DMS79 (cell line): ENCODE results near the gene FAM83D.
"Not testable (repeated sequence)": the region's sequence is repeated elsewhere in the genome, so short reads cannot be mapped to it uniquely, and the experiment has no call there.

Experiments used
- DNase-seq: peaks from one replicate; lab custom pipeline; 2025; lab: John Stamatoyannopoulos, UW

The FAM83D gene

GRCh38 chr20:38934530-38934929, 8.3 kb downstream of the FAM83D start:
- DNase-seq, result no peak

DNA sequence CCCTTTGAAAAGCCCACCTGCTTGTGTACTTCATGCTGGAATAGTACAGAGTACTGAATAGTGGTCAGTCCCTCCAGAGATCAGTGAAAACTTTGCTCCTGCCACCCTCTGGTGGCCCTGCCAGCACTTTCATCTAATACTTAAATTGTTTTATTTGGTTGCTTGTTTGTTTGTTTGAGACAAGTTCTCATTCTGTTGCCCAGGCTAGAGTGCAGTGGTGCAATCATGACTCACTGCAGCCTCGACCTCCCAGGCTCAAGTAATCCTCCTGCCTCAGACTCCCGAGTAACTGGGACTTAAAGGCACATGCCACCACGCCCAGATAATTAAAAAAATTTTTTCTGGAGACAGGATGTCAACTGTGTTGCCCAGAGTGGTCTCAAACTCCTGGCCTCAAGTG, 9.1 kb downstream of the FAM83D start:
- DNase-seq, result no peak

- no peak for DNase-seq
Observed at GRCh38 chr20:38935967-38936407, 9.8 kb downstream of the FAM83D start.

DNA sequence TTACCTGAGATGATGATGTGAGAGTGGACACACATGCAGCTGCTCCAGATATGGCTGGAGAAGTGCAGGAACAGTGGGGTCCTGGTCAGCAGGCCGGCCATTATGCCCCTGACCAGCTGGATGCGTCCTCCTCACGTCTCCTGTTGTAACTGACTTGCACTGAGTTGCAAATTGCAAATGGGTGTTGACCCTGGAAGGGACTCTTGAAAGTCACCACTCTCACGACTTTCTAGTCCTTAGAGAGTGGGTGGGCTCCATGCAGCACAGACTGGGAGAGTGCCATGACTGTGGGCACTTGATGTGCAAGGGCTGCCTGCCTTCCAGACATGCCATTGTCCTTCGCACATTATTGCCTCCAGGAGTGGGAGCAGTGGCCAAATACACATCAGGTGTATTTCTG, 10.8 kb downstream of the FAM83D start:
- DNase-seq, result no peak

DNA sequence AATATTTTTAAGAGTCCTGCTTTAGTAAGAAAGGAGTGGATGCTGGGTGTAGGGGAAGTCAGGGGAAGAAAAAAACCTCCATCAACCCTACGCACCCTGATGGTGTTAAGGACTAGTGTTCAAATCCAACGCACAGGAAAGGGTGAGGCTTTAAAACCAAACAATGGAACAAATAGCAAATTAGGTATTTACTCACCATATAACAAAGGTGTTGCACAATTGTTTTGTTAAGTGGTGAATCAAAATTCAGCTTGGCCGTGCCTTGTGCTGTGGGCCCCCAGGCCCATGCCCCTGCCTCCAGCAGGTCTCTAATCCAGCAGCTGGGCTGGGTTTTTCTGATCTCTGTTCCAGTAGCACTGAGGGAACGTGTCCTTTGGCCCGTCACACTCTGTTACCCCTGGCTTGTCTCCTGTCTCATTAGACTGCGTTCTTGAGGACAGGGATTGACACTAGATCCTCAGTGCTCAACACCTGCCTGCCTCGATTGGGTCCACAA, 11.8 kb downstream of the FAM83D start:
- no peak for DNase-seq

GRCh38 chr20:38939686-38940085, 13.5 kb downstream of the FAM83D start:
- DNase-seq, result no peak

- no peak for DNase-seq
Observed at GRCh38 chr20:38940644-38941043, 14.4 kb downstream of the FAM83D start.

DNA sequence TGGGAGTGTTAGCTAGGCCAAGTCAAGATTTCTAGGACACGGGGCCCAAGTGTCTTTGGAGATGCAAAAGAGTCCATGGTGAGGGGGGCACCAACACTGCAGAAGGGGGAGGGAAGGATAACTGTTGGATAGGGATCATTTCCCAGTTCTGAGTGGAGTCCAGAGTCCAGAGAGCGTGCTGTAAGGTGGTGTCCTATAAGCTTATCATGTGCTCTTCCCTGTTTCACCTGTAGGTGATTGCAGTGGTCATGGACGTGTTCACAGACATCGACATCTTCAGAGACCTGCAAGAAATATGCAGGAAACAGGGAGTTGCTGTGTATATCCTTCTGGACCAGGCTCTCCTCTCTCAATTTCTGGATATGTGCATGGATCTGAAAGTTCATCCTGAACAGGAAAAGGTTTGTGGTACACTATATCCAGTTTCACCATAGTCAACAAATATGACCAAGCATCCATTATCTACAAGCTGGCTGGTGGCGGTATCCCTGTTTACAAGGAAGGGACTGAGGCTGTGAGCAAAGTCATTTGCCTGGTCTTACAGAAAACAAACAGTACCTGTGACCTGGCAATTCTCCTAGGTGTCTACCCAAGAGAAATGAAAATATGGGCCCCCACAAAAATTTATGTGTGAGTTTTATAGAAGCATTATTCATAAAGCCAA, 15.6 kb downstream of the FAM83D start:
- DNase-seq, result no peak

DNA sequence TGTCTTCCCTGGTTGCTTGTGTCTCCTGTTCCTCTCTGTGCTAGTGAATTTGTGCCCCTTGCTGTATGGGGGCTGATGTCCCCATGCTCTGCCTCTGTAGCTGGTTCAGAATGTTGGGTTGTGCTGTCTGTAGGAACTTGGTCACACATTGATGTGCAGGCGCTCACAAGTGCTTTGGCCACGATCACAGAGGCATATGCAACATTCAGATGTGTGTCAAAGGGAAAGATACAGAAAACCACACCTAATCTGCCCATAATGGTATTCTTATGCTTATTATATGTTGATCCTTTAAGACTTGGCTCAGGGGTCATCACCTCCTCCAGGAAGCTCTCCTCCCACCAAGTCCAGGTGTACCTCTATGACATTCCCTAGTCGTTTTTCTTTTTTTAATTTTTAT, 18.8 kb downstream of the FAM83D start:
- no peak for DNase-seq

DNA sequence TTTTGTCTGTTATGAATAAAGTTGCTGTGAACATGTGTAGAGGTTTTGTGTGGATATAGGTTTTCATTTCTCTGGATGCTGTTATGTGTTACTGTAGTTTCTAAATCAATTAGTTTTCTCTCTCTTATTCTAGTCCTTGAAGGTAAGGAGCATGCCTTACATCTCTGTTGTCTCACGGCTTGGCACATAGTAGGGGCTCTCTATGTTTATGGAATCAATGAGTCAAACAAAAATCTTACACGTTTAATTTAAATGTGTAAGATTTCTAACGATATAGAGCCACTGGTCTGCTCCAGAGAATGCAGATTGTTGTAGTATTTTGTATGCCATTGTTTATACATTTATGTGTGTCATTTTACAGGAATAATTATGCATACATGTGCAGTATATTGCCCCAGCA, 20.6 kb downstream of the FAM83D start:
- no peak for DNase-seq

DNA sequence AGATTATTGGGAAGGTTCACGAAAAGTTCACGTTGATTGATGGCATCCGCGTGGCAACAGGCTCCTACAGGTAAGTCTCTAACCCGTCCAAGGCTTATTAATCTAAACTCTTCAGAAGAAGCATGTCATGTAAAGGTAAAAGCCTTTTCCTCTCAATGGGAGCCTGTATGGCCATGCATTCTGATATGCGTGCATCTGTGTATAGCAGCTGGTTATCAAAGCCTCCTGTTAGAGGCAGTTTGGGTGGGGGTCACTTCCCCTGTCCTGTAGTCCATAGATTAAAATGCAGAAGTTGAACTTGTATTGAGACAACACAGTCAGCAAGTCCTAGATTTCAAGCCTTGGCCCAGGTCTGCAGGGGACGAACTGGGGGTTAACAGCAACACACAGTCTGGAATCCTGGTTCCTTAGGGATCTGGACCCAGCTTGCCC, 21.7 kb downstream of the FAM83D start:
- no peak for DNase-seq

DNA sequence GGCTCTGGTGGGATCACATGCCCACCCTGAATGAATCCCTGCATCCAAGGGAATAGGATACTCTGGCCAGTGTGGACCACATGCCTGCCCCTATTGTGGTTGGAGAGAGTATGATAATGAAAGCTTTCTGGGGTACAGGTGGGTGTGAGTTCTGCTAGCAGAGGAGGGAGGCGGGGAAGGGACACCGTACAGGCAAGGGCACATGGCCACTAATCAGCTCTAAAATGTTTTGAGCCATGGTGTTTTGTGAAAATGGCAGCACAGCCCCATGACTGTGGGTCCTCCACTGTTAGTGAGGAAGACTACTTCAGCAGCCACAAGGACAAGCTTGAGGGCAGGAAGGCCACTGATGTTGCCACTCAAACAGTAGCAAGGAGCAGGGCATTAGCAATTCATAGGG, 24.0 kb downstream of the FAM83D start:
- no peak for DNase-seq

- no peak for DNase-seq
Observed at GRCh38 chr20:38951611-38952010, 25.4 kb downstream of the FAM83D start.

DNA sequence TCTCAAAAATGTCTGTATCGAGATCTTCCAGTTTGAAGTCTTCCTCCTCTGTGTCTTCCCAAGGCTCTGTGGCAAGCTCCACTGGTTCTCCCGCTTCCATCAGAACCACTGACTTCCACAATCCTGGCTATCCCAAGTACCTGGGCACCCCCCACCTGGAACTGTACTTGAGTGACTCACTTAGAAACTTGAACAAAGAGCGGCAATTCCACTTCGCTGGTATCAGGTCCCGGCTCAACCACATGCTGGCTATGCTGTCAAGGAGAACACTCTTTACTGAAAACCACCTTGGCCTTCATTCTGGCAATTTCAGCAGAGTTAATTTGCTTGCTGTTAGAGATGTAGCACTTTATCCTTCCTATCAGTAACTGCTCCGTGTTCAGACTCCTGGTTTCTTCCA, 25.9 kb downstream of the FAM83D start:
- no peak for DNase-seq

DNA sequence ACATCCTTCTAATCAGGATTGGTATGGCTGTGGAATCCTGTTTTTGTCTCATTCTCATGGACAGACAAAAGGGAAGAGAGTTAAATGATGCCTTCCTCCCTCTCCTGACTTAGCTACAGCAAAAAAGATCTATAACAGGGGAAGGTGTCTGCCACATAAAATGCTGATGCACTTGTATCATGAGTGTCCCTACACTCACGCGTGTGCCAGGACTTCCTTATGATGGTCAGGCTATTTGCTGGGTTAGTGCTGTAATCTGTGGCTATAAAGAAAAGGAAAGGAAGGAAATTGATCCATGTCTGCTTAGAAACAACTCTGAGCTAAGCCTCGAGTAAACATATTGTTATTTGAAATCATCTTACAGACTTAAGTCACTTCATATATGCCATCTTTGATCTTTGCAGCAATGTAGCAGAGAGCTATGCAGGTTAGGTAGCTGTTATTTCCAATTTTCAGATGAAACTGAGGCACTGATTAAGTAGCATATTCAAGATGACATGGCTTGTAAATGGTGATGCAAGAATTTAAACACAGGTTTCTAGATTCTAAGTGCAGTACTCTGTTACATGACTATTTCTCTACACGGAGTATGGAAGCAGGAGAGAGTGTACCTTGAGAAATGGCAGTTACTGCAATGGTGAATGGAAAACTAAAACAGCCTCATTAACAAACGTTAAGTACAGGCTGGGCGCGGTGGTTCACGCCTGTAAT, 27.6 kb downstream of the FAM83D start:
- DNase-seq, result no peak

DNA sequence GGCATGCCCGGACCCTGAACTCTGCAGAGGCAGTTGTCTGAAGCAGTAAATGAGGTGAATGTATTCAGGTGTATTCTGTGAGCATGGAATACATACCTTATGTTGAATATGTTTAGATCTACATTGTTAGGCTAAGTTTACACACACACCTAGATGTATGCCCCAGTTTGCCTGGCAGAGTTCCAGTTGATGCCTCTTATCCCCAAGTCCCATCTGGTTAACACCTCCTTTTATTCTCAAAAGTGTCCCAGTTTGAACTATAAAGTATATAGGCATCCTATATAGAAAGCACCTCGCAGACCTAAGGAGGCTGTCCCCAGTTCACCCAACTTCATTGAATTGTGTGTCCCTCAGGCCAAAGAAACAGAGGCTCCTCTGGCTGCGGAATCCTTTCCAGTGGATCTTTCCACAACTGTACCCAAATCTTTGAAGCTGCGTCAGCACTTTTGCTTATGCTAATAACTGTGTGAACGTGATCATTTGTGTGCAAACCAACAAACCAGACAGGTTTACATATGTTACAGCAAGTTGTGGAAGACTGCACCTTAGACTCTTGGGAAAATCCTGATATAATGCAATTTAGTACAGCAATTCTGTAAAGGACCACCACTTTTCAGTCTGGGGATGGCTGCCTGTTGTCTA, 31.1 kb downstream of the FAM83D start:
- DNase-seq, result no peak

DNA sequence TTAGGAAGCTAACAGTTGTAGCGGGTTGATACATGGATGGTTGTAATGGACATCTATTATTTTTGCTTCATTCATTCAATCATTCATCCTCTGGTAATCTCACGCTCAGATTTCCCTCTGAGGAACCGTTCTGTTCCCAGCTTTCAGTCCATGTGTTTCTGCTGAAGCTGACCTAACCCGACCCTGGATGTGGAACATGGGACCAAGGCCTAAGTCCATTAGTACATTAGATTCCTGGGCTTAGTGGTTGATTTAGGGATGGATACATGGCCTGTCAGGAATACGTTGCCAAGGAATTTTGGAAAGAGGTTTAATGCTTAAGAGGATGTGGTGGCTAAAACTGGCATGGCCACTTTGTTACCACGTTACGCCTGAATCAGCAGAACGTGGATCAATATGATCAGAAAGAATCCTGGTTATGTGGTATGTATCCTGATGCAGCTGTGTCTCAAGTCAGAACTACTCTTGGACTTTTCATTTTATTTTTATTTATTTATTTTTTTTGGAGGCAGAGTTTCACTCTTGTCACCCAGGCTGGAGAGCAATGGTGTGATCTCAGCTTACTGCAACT, 31.8 kb downstream of the FAM83D start:
- no peak for DNase-seq

DNA sequence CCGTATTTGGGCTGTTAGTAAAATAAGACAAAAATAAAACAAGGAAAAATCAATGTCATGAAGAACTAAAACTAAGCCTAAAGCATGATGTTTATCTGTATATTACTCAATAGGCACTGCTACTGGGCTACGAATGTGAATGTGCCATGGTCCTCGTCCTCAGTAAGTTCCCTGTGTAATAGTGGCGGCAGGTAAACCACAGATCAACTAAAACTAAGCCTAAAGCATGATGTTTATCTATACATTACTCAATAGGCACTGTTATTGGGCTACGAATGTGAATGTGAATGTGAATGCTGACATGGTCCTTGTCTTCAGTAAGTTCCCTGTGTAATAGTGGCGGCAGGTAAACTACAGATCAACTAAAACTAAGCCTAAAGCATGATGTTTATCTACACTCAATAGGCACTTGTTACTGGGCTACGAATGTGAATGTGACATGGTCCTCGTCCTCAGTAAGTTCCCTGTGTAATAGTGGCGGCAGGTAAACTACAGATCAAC, 34.0 kb downstream of the FAM83D start:
- not testable (repeated sequence) for DNase-seq

GRCh38 chr20:38961530-38962043, 35.4 kb downstream of the FAM83D start:
- DNase-seq, result no peak

DNA sequence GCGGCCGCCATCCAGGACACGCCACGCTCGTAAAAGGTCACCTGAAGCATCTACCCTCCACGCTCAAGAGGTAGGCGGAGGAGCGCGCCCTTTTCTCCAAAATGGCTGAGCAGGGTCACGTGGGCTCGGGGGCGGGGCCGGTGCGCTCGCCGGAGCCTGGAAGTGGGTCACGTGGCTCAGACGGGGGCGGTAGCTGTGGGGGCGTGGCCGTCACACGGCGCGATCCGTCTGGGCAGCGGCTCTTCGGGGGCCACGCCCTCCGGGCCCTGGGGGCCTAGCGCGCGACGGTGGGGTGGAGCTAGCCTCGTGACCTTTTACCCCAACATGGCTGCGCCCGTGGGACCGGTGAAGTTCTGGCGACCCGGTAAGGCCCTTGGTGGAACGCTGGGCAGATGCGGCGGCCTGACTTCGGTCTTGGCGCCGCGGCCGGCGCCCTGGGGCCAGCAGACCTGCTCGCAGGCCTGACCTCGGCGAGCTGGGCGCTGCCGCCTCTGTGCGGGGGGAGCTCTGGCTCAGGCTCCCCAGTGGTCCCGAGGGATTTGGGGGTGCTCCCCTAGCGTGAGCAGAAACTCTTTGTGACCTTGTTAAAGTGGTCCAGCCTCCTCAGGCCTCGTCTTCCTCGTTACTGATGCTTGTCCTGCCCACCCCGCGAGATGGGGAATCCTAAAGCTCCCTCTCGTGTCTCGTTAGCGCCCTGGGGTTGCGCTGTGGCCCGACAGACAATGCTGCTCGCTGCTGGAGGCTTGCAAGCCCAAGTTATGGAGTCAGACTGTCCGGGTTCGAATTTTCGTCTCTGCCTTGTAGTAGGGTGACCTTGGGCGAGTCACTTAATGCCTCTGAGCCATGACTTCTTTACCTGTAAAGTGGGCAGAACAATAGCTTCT, 36.1 kb downstream of the FAM83D start, which contains the start of gene DHX35:
Gene DHX35, plus strand, starts transcription at position 301 of the 884 bp plus-strand sequence. Its CDS starts 24 bp downstream, at position 325.
- peak; percentile 75 for DNase-seq

DNA sequence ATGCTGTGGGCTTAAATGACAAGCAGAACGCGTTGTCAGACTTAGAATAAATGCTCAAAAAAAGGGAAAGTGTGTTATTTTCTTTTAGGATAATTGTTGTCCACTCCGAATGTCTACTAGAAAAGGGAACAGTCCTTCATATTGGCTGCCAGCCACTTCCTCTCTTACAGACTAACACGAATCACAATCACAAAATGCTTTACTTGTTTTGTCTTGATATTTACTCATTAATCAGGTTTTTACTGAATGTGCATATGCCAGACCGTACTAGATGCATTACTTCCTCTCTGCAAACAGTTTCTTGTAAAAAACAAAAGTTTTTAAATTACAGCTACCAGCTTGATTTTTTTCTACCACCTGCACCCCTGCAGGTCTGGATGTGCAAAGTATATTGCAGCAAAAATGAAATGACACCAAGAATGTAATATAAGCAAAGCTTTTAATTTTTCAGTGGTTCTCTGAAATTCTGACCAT, 36.7 kb downstream of the FAM83D start:
- no peak for DNase-seq
